GM19099 (cell line): ENCODE results near the gene PSD2.
A peak's percentile ranks its signal among the peaks of the same experiment; 100 is the strongest.

Experiments used
- POLR2A ChIP-seq: IDR thresholded peaks from 3 replicates; pipeline ENCODE4 v1.6.1; 2011; ENCODE audit warnings: low read depth; ENCODE audit not compliant: insufficient read length; ENCODE audit errors: extremely low read depth

PSD2 gene

GRCh38 chr5:139841549-139841948 lies 45.9 kb downstream of the PSD2 start:
- TF ChIP-seq POLR2A, result no peak

- TF ChIP-seq POLR2A, result no peak
Observed at GRCh38 chr5:139842321-139842720, 46.7 kb downstream of the PSD2 start.

DNA sequence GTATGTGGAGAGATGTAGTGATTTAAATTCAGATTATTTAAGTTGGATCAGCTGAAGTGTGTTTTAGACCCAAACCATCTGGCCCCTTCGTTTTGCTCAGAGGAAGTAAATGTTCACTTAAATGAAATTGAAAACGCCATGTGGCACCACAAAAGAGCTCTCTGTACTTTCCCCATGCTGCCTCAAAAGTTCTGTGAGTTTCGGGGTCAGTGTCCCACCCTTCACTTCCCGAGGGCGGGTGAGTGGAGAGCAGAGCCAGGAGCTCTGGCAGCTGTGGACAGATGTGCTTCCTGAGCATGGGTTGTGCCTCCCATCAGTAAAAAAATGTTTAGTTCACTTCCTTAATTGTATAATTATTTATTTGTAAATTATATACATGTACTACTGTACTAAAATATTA lies 48.4 kb downstream of the PSD2 start:
- TF ChIP-seq POLR2A, result no peak

GRCh38 chr5:139844472-139845145 lies 49.0 kb downstream of the PSD2 start:
- TF ChIP-seq POLR2A, result no peak

DNA sequence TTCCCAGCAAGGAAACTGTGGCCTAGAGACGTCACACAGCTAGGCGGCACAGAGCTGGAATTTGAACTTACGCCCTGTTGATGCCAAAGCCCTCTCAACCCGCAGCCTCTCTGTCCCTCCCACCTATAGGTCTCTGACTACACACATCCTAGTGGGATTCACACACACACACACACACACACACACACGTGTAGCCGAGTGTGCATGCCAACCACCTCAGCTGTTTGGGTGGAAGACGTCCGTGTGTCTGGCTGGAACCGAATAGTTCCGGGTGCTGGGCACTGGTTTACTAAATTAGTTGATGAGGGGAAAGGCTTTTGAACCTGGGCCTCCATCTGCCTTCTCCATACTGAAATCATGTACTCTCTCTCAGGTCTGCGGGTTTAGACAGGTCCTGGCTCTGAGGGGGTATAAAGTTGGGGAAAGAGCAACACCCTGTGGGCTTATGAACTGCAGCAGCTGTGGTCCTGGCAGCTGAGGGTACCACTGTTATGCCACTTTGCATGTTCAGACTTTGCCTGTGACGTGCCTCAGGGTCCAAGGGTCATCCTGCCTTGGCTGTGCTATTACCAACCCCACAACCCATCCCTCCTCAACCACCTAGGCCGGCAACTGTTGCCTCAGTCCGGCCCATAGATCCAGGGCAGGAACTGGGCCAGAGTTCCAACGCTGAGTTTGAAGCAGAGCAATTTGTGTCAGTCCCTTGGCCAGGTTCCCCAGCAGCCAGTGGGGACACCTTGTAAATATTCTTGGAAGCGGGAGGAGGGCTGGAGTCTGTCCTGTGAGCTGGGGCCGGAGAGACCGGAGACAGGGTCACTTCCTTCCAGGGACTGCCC lies 50.5 kb downstream of the PSD2 start:
- TF ChIP-seq POLR2A, result no peak

GRCh38 chr5:139847091-139847490 lies 51.5 kb downstream of the PSD2 start:
- TF ChIP-seq POLR2A, result no peak

DNA sequence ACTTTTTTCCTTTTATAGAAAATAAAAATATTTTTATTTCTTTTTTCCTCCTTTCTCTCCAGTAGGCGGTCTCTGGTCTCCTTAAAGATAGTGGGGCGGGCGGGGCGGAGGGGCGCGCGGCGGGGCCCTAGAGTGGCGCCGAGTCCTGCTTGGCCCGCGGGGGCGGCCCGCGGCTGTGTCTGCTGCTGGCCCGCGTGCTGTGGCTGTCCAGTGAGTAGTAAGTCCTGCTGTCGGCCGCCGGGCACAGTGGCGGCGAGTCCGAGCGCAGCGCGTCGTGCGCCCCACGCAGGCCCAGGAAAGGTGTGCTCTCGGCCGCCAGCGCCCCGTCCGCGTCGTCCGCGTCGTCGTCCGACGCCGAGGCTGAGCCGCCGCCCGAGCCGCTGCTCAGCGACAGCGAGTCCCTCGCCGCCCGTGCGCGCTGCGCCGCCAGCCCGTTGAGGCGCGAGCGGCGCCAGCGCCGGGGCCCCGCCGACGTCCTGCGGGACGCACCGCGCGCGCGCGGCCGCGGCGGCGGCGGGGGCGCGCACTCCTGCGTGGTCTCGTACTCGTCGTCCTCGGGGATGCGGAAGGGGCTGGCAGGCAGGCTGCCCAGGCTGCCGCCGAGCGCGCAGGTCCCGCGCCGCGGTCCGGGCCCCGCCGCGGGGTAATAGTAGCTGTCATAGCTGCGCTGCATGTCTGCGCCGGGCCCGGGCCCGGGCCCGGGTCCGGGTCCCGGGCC lies 52.3 kb downstream of the PSD2 start:
- peak; percentile 65 for TF ChIP-seq POLR2A

GRCh38 chr5:139848508-139849100 lies 53.0 kb downstream of the PSD2 start:
- no peak for TF ChIP-seq POLR2A

DNA sequence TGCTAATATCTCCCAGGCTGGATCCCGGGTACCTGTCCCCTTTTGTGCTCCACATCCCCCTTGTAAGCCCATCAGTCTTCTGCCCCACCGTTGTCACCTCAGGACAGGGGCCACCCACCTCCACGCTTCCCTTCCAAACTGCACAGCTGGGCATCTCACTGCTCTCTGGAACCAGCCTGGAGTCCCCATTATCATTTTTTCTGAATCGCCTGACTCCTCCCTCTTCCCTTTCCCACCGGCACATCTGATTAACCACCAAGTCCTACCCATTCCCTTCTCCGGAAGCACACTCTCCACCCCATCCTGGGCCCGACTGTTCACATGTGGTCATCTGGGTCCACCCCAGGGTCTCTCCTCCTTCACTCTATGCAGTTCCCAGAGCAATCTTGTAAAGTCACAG lies 53.9 kb downstream of the PSD2 start:
- no peak for TF ChIP-seq POLR2A

DNA sequence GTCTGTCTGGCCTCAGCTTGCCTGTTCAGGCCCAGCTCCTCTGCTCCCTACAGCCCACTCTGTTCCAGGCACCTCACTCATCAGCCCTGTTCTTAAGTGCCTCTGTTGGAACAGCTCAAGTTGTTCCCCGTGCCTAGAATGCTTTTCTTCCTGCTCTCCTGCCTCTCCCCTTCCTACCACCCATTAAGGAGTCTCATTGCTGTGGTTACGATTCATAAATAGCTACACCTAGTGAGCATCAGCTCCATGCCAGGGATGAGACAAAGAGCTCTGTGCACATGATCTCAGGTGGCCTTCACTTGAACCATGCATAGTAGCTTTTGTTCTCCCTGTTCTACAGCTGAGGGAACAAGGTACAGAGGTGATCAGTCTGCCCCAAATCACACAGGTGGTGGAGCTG lies 54.3 kb downstream of the PSD2 start:
- no peak for TF ChIP-seq POLR2A

DNA sequence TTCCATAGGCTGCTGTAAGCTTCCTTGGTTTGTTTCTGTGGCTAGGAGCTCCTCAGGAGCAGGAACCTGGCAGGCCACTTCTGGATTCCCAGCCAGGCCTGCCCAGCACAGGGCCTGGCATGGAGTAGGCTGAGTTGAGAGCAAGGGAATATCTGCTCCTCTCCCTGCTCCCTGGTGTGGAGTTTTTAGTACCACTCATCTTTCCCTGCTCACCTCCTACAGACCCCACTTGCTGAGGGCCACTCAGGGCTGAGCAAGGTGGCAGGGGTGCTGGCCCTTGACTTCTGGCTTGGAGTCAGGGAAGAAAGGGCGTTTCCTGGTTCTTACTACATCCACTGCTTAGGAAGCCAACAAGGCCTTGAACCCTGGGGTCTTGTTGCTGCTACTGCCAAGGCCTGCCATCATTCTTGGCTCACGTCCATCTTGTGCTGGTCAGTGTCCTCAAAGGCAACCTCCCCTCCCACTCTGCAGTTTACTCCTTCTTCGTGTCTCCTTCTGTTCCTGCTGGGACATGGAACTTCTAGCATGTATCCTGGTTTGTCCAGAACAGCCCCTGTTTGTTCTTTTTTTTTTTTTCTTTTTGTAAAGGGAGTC lies 54.9 kb downstream of the PSD2 start:
- TF ChIP-seq POLR2A, result no peak

DNA sequence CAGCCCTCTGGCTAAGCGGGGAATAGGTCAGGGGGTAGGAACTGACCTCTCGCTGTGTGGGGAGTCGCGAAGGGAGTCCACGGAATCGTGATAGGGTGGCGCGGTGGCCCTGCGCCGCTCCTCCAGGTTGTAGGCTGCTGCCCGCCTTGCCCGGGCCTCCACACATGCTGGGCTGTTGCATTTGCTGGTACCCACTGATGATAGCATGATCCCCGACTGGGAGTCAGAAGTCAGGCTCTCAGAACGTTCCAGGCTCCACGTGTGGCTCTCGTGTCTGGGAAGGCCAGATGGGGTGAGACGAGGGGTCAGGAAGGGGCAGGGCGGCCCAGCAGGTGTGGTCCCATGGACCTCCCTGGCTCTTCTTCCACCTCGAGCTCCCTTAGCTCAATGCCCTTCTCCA lies 56.0 kb downstream of the PSD2 start:
- TF ChIP-seq POLR2A, result no peak

DNA sequence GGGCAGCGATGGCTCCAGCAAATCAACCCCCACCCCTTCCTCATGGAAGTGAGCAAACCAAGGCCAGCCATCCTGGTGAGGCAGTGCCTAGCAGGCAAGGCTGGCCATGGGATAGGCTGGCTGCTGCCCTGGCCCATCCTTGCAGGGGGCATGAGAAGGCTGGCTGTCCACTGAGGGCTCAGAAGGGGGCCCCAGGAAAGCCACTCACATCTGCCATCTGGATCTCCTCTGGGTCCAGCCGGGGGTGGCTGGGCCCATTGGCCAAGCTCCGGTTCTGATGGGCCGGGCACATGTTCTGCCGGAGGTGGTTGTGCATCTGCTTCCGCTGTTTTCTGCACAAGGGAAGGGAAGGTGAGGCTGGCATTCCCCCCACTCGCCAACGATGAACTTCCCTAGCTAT lies 57.1 kb downstream of the PSD2 start:
- TF ChIP-seq POLR2A, result no peak

DNA sequence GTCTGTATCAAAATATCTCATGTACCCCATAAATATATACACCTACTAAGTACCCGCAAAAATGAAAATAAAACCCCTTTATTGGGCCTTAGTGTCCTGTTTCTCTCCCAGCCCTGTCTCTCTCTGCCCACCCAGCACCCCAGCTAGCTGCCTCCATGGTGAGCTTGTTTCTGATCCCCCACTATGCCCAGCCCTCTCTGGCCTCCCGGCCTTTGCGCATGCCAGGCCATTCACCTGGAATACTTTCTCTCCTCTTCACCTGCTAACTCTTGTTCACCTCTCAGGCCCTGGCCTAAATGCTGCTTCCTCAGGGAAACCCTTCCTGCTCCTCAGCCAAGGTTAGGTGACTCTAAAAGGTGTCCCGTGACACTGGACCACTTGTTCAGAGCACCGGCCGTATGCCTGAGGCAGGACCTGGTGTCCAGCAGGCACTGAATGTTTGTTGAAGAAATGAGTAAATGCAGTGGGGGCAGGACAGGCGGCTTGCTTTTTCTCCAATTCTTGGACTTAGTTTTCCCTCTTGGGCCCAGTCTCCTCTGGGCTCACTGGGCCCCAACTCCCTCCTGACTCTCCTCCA lies 58.5 kb downstream of the PSD2 start:
- no peak for TF ChIP-seq POLR2A

- no peak for TF ChIP-seq POLR2A
Observed at GRCh38 chr5:139854953-139855352, 59.3 kb downstream of the PSD2 start.
